ENCODE measurements around the gene CEP76. TPM values are rescaled to one million over a fixed set of nuclear protein-coding genes. Genes with fewer than 3 reads are reported as not detected.
"Not testable (repeated sequence)": the region's sequence is repeated elsewhere in the genome, so short reads cannot be mapped to it uniquely, and the experiment has no call there.

CEP76 gene
- polyA plus RNA-seq, 1 of the 3 experiments (the other 2 are of a cell fraction): 6.4 TPM

DNA sequence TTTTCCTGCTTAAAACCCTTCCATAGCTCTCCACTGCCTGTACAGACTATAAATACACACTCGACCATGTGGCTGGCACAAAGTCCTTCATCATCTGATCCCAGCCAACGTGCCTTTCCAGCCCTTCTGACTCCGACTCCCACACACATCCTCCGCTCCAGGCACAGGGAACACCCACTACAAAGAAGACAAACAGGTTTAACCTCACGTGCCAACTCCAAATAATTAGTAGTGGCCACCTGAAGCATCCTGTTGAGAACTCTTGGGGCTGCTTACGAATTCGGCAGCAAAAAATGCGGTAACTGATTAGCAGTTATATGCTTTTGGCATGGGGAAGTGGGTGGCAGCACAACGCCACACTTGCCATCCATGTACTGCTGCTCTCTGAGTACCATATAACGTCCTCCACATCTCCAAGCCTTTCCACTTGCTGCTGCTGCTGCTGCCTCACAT, 56.7 kb downstream of the CEP76 start (continued):
- TF ChIP-seq, protein P1, sequence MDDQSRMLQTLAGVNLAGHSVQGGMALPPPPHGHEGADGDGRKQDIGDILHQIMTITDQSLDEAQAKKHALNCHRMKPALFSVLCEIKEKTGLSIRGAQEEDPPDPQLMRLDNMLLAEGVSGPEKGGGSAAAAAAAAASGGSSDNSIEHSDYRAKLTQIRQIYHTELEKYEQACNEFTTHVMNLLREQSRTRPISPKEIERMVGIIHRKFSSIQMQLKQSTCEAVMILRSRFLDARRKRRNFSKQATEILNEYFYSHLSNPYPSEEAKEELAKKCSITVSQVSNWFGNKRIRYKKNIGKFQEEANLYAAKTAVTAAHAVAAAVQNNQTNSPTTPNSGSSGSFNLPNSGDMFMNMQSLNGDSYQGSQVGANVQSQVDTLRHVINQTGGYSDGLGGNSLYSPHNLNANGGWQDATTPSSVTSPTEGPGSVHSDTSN (IDR thresholded peaks at IDR 0.05): no peak
- TF ChIP-seq TEAD4 (IDR thresholded peaks at IDR 0.05; ENCODE audit: borderline replicate concordance, insufficient read depth) (no peak), EZH2phosphoT487 (IDR thresholded peaks at IDR 0.05; ENCODE audit: borderline replicate concordance, low read depth) (no peak)

DNA sequence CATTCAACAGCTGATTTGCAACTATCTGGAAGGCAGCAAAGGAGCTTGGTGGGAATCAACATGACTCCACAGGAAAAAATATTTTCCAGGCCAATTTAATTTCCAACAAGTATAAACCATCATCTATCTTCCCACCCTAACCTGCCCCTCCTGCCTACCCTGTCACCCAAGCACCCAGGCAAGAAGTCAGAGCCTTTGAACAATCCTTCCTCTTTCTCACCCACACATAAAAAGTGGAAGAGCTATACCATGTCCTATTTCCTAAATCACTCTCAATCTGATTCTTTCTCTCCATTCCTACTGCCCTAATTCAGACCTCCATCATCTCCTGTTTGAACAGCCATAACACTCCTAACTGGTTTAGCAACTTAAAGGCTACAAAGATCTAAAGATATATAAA, 57.3 kb downstream of the CEP76 start:
- peaks cover 4 to 8% of the 10 kb centered on the region in 2 experiments; a peak in 2 of 4 replicates for H3K4me1 ChIP-seq (ENCODE audit: control insufficient read depth in 1 of 2, insufficient read depth in 2 of 2, low read depth in 1 of 2, low read length in 1 of 2)
- H3K79me2 ChIP-seq (ENCODE audit: insufficient read depth): peaks cover 91% of the 10 kb centered on the region
- H3K4me2 ChIP-seq: no peak overlapping the region
- TF ChIP-seq EP300 (IDR thresholded peaks at IDR 0.05; ENCODE audit: borderline replicate concordance in 1 of 2, low read depth in 1 of 2, low read length in 1 of 2) (no peak), FOXJ3 (CRISPR knock-in tag; IDR thresholded peaks at IDR 0.05) (no peak), TAF1 (IDR thresholded peaks at IDR 0.05; ENCODE audit: borderline replicate concordance, low read depth, low read length) (no peak), JUND (IDR thresholded peaks at IDR 0.05) (no peak), RXRA (IDR thresholded peaks at IDR 0.05; ENCODE audit: borderline replicate concordance, low read depth) (no peak), TEAD4 (IDR thresholded peaks at IDR 0.05; ENCODE audit: borderline replicate concordance, insufficient read depth) (no peak), GATA2 (CRISPR knock-in tag; IDR thresholded peaks at IDR 0.05) (no peak), EZH2phosphoT487 (IDR thresholded peaks at IDR 0.05; ENCODE audit: borderline replicate concordance, low read depth) (no peak), RFX5 (IDR thresholded peaks at IDR 0.05; ENCODE audit: low read length) (no peak), NFIC (IDR thresholded peaks at IDR 0.05; ENCODE audit: borderline replicate concordance) (no peak), TCF12 (IDR thresholded peaks at IDR 0.05) (no peak)
- TF ChIP-seq, protein P2, sequence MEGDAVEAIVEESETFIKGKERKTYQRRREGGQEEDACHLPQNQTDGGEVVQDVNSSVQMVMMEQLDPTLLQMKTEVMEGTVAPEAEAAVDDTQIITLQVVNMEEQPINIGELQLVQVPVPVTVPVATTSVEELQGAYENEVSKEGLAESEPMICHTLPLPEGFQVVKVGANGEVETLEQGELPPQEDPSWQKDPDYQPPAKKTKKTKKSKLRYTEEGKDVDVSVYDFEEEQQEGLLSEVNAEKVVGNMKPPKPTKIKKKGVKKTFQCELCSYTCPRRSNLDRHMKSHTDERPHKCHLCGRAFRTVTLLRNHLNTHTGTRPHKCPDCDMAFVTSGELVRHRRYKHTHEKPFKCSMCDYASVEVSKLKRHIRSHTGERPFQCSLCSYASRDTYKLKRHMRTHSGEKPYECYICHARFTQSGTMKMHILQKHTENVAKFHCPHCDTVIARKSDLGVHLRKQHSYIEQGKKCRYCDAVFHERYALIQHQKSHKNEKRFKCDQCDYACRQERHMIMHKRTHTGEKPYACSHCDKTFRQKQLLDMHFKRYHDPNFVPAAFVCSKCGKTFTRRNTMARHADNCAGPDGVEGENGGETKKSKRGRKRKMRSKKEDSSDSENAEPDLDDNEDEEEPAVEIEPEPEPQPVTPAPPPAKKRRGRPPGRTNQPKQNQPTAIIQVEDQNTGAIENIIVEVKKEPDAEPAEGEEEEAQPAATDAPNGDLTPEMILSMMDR (IDR thresholded peaks at IDR 0.05): no peak
- peaks cover 12% of the 10 kb centered on the region for H3F3A ChIP-seq (replicated peaks; ENCODE audit: insufficient read depth)
- no peaks in the 10 kb centered on the region for H3K9me3 ChIP-seq
- no peaks in the 10 kb centered on the region for H3K9me2 ChIP-seq
- H2AFZ ChIP-seq (ENCODE audit: low read depth): no peak overlapping the region
- H3K36me3 ChIP-seq (replicated peaks in 1 of 2; ENCODE audit: control insufficient read depth in 1 of 2, insufficient read depth in 2 of 2, low read length in 1 of 2): peaks cover 2 to 17% of the 10 kb centered on the region in 2 experiments
- no peak overlapping the region for H3K27ac ChIP-seq (ENCODE audit: low read depth in 2 of 2, low read length in 1 of 2)
- H3K4me3 ChIP-seq (ENCODE audit: low read depth in 2 of 2, low read length in 1 of 2): no peak overlapping the region
- peaks cover 17% of the 10 kb centered on the region for H4K20me1 ChIP-seq (ENCODE audit: insufficient read depth)
- no peak overlapping the region for H3K9ac ChIP-seq
- ChIA-PET CTCF (no interaction called here), POLR2A (no interaction called here)
- no peak for DNase-seq
- no peaks in the 10 kb centered on the region for H3K27me3 ChIP-seq (ENCODE audit: insufficient read depth)

DNA sequence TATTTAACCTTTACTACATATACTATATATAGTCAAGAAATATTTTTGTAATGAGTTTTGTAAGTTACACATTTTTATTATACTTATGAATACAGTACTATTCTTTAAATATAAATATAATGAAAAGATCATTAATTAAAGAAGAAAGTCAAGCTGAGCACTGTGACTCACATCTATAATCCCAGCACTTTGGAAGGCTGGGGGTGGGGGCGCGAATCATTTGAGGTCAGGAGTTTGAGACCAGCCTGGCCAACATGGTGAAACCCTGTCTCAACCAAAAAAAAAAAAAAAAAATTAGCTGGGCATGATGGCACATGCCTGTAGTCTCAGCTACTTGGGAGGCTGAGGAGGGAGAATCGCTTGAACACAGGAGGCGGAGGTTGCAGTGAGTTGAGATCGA, 58.8 kb downstream of the CEP76 start:
- not testable (repeated sequence) for DNase-seq
- 98% methylated on average over 5 of the region's 5 CpGs for WGBS (ENCODE audit: low lambda C conversion rate)

More for the DNA sequence above, 58.8 kb downstream of the CEP76 start:
- Histone ChIP-seq H3K36me3 (replicated peaks in 1 of 2; ENCODE audit: control insufficient read depth in 1 of 2, insufficient read depth in 2 of 2, low read length in 1 of 2) (peaks cover 2 to 17% of the 10 kb centered on the region in 2 experiments), H3F3A (replicated peaks; ENCODE audit: insufficient read depth) (peaks cover 14% of the 10 kb centered on the region), H4K20me1 (ENCODE audit: insufficient read depth) (peaks cover 14% of the 10 kb centered on the region), H3K4me1 (ENCODE audit: control insufficient read depth in 1 of 2, insufficient read depth in 2 of 2, low read depth in 1 of 2, low read length in 1 of 2) (peaks cover 4 to 12% of the 10 kb centered on the region in 2 experiments; a peak in 2 of 4 replicates), H3K27ac (ENCODE audit: low read depth in 2 of 2, low read length in 1 of 2) (peak overlapping the region in 1 of 2 experiments; percentile 28; a peak in 1 of 4 replicates), H3K79me2 (ENCODE audit: insufficient read depth) (peaks cover 91% of the 10 kb centered on the region)
- H3K9me3 ChIP-seq; H3K4me2 ChIP-seq; H3K9ac ChIP-seq; H3K9me2 ChIP-seq; H3K4me3 ChIP-seq (ENCODE audit: low read depth in 2 of 2, low read length in 1 of 2); POLR2A ChIA-PET; H2AFZ ChIP-seq (ENCODE audit: low read depth); H3K27me3 ChIP-seq (ENCODE audit: insufficient read depth): not testable (repeated sequence)
- CTCF ChIA-PET: interaction anchor here (0.6 to 1.4 kb wide), 2 partner anchors 15 to 54 kb away, joined by 3 read pairs; no protein-coding TSS in a partner anchor
